CD8-positive, alpha-beta memory T cell (primary cell): Measurements from ENCODE around the gene DBNDD1. TPM values are rescaled to one million over a fixed set of nuclear protein-coding genes. Genes with fewer than 3 reads are reported as not detected.
"Not testable (repeated sequence)": the region's sequence is repeated elsewhere in the genome, so short reads cannot be mapped to it uniquely, and the experiment has no call there.

ENCODE experiments used
- CTCF ChIA-PET: fragments of 350-600 bp; sonication (Branson Sonifier 250); formaldehyde crosslinking; loops from one replicate; lab custom pipeline; 2021; ENCODE audit warnings: antibody characterized with exemption; lab: Charles Lee
- POLR2A ChIA-PET: fragments of 350-600 bp; sonication (Branson Sonifier 250); formaldehyde crosslinking; loops from one replicate; lab custom pipeline; 2021; ENCODE audit warnings: antibody characterized with exemption; lab: Charles Lee
- DNase-seq, 5 donors: peaks; one replicate each; pipeline versions ENCODE4 v3.0.0 to v3.0.0-alpha.2; 2020 to 2022; ENCODE audit warnings: mixed read lengths in 1 of 5
- H3K27ac ChIP-seq: one replicate; pipeline ENCODE4 v1.7.0; 2013; ENCODE audit warnings: low read depth, mild to moderate bottlenecking, low read length, moderate library complexity
- H3K27me3 ChIP-seq: 2 replicates; pipeline ENCODE4 v1.7.0; 2013; ENCODE audit warnings: low read length, mild to moderate bottlenecking; ENCODE audit not compliant: insufficient read depth, poor library complexity, severe bottlenecking
- H3K36me3 ChIP-seq: 2 replicates; pipeline ENCODE4 v1.7.0; 2013; ENCODE audit warnings: mild to moderate bottlenecking, low read length, moderate library complexity; ENCODE audit not compliant: insufficient read depth
- H3K4me1 ChIP-seq: 2 replicates; pipeline ENCODE4 v1.7.0; 2013; ENCODE audit warnings: mild to moderate bottlenecking, low read length, moderate library complexity; ENCODE audit not compliant: insufficient read depth
- H3K4me3 ChIP-seq: 2 replicates; pipeline ENCODE4 v1.7.0; 2013; ENCODE audit warnings: mild to moderate bottlenecking, low read length
- H3K9me3 ChIP-seq: 2 replicates; pipeline ENCODE4 v1.7.0; 2013; ENCODE audit warnings: mild to moderate bottlenecking, low read length
- H3K27ac Mint-ChIP-seq, 8 donors: one replicate each; pipeline ENCODE4 v1.8.0; 2020 to 2021; ENCODE audit warnings: mixed read lengths in 8 of 8, mild to moderate bottlenecking in 6 of 8, inconsistent platforms in 3 of 8, moderate library complexity in 3 of 8
- H3K27me3 Mint-ChIP-seq, 2 donors: one replicate each; pipeline ENCODE4 v1.8.0; 2020 to 2021; ENCODE audit warnings: mixed read lengths in 2 of 2, mild to moderate bottlenecking in 1 of 2, moderate library complexity in 1 of 2
- H3K36me3 Mint-ChIP-seq, 3 donors: one replicate each; pipeline ENCODE4 v1.8.0; 2020 to 2021; ENCODE audit warnings: mixed read lengths in 3 of 3, inconsistent platforms in 1 of 3, mild to moderate bottlenecking in 1 of 3
- H3K4me1 Mint-ChIP-seq, 3 donors: one replicate each; pipeline ENCODE4 v1.8.0; 2020 to 2021; ENCODE audit warnings: mixed read lengths in 3 of 3, inconsistent platforms in 1 of 3, mild to moderate bottlenecking in 1 of 3
- H3K4me3 Mint-ChIP-seq, 7 donors: one replicate each; pipeline ENCODE4 v1.8.0; 2020 to 2021; ENCODE audit warnings: mixed read lengths in 7 of 7, mild to moderate bottlenecking in 6 of 7, moderate library complexity in 4 of 7, inconsistent platforms in 2 of 7
- H3K9me3 Mint-ChIP-seq, 5 donors: one replicate each; pipeline ENCODE4 v1.8.0; 2020 to 2022; ENCODE audit warnings: mixed read lengths in 5 of 5, mild to moderate bottlenecking in 3 of 5, moderate library complexity in 2 of 5, inconsistent platforms in 1 of 5
- polyA plus RNA-seq: library from polyadenylated mRNA; unstranded; fragments of 300-500 nt; fragmentation: Illumina TruSeq; gene quantifications from one replicate; pipeline ENCODE4 v1.2.3, GENCODE V29; 2021
- total RNA-seq, 2 experiments: library from RNA; stranded (reverse); gene quantifications; one replicate each; pipeline ENCODE4 v1.2.3, GENCODE V29; 2021

Gene DBNDD1
- total RNA-seq (under 1 TPM; 0.13 to 0.18 TPM), polyA plus RNA-seq (0.94 TPM)

- no peaks in the 10 kb centered on the region for H3K9me3 ChIP-seq
- POLR2A ChIA-PET = interaction anchor here (1.1 kb wide), 1 partner anchor 10 kb away, joined by 3 read pairs; no protein-coding TSS in a partner anchor
- CTCF ChIA-PET = no interaction called here
- Mint-ChIP-seq H3K9me3 (no peaks in the 10 kb centered on the region), H3K4me1 (peaks cover 13 to 27% (median 15%) of the 10 kb centered on the region in 3 donors), H3K36me3 (no peaks in the 10 kb centered on the region), H3K27me3 (peaks cover 12 to 13% of the 10 kb centered on the region in 2 donors), H3K4me3 (peak within 1 kb of the TSS; percentile 75 to 86 (median 78)), H3K27ac (peak within 1 kb of the TSS in 1 of 8 donors; percentile 54)
- H3K27ac ChIP-seq = no peak within 1 kb of the TSS
- no peaks in the 10 kb centered on the region for H3K36me3 ChIP-seq
- DNase-seq = no peak
- H3K4me3 ChIP-seq = no peak within 1 kb of the TSS
- H3K4me1 ChIP-seq = peaks cover 15% of the 10 kb centered on the region
- peaks cover 3% of the 10 kb centered on the region for H3K27me3 ChIP-seq
Observed at GRCh38 chr16:90018652-90019542, at the start of gene DBNDD1. TSS of gene DBNDD1 (minus strand) at chr16:90019456. CDS start at chr16:90019341, 115 bp downstream.

DNA sequence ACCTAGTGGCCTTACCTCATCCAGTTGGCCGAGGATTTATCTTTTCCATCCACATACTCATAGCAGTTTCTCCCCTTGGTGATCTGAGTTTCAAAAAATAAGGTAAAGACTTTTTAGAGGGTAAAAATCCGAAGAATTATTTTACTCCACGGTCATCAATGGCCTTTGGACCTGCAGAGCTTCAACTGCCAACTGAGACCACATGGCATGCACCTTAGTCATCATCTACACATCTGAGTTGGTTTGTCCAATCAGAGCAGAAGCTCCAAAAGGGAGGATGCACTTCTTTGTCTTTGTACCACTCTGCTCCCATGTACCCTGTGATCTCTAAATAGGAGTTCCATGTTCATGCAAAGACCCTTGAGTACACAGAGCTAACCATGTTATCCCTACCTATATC lies 42.2 kb upstream of the DBNDD1 start:
- H3K27me3 ChIP-seq = no peaks in the 10 kb centered on the region
- no peaks in the 10 kb centered on the region for H3K36me3 Mint-ChIP-seq
- H3K27ac ChIP-seq = no peak overlapping the region
- no peak for DNase-seq
- no peaks in the 10 kb centered on the region for H3K36me3 ChIP-seq
- POLR2A ChIA-PET = no interaction called here
- H3K4me3 Mint-ChIP-seq = no peak overlapping the region
- no peaks in the 10 kb centered on the region for H3K4me1 ChIP-seq
- no peak overlapping the region for H3K27ac Mint-ChIP-seq
- H3K27me3 Mint-ChIP-seq = peaks cover 13 to 19% of the 10 kb centered on the region in 2 donors
- CTCF ChIA-PET = no interaction called here
- H3K9me3 Mint-ChIP-seq = no peaks in the 10 kb centered on the region
- H3K4me3 ChIP-seq = no peak overlapping the region
- H3K4me1 Mint-ChIP-seq = peaks cover 4 to 13% (median 7%) of the 10 kb centered on the region in 3 donors
- H3K9me3 ChIP-seq = no peaks in the 10 kb centered on the region

DNA sequence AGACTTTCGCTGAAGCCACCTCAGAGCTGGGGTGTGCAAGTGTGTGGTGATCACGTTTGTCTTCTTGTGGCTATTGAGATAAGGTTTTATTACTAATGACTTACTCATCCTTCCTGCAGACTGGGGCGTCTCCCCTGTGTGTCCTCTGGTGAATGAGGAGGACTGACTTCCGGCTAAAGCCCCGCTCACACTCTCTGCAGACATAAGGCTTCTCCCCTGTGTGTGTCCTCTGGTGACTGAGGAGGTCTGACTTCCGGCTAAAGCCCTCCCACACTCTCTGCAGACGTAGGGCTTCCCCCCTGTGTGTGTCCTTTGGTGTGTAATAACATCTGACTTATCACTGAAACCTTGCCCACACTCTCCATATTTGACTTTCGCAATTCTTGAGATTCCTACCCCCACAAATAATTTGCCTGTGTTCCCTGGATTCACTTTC lies 38.5 kb upstream of the DBNDD1 start:
- H3K4me3 Mint-ChIP-seq = no peak overlapping the region
- peaks cover 0 to 20% (median 4%) of the 10 kb centered on the region in 3 donors for H3K36me3 Mint-ChIP-seq
- CTCF ChIA-PET = no interaction called here
- H3K9me3 ChIP-seq = no peaks in the 10 kb centered on the region
- no peak overlapping the region for H3K27ac ChIP-seq
- H3K4me3 ChIP-seq = no peak overlapping the region
- no peaks in the 10 kb centered on the region for H3K4me1 ChIP-seq
- no peak for DNase-seq
- POLR2A ChIA-PET = no interaction called here
- peak overlapping the region in 1 of 8 donors; percentile 70 for H3K27ac Mint-ChIP-seq
- H3K27me3 ChIP-seq = no peaks in the 10 kb centered on the region
- H3K4me1 Mint-ChIP-seq = peaks cover 4 to 13% (median 7%) of the 10 kb centered on the region in 3 donors
- H3K27me3 Mint-ChIP-seq = peaks cover 11 to 14% of the 10 kb centered on the region in 2 donors
- H3K9me3 Mint-ChIP-seq = peaks cover 11 to 26% (median 20%) of the 10 kb centered on the region in 5 donors
- no peaks in the 10 kb centered on the region for H3K36me3 ChIP-seq

DNA sequence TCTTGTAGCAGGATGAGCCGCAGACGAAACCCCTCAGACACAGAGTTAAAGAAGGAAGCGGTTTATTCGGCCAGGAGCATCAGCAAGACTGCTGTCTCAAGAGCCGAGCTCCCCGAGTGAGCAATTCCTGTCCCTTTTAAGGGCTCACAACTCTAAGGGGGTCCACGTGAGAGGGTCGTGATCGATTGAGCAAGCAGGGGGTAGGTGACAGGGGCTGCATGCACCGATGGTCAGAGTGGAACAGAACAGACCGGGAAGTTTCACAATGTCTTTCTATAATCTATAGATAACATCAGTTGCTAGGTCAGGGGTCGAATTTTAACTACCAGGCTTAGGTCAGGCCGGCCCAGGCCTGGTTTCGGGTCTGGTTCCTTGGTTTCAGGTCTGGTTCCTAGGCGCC lies 37.3 kb upstream of the DBNDD1 start:
- H3K27ac ChIP-seq, POLR2A ChIA-PET, CTCF ChIA-PET, H3K9me3 ChIP-seq, H3K4me3 Mint-ChIP-seq, H3K4me1 ChIP-seq, H3K27ac Mint-ChIP-seq, H3K4me3 ChIP-seq, DNase-seq, H3K36me3 ChIP-seq, H3K27me3 ChIP-seq: not testable (repeated sequence)
- H3K9me3 Mint-ChIP-seq = peaks cover 11 to 26% (median 20%) of the 10 kb centered on the region in 5 donors
- peaks cover 4 to 13% (median 7%) of the 10 kb centered on the region in 3 donors for H3K4me1 Mint-ChIP-seq
- H3K36me3 Mint-ChIP-seq = peaks cover 0 to 20% (median 4%) of the 10 kb centered on the region in 3 donors
- peaks cover 11 to 14% of the 10 kb centered on the region in 2 donors for H3K27me3 Mint-ChIP-seq

GRCh38 chr16:90055371-90055770 lies 36.1 kb upstream of the DBNDD1 start:
- Histone ChIP-seq H3K27me3 (no peaks in the 10 kb centered on the region), H3K4me3 (no peak overlapping the region), H3K27ac (no peak overlapping the region), H3K4me1 (no peaks in the 10 kb centered on the region), H3K36me3 (no peaks in the 10 kb centered on the region), H3K9me3 (no peaks in the 10 kb centered on the region)
- DNase-seq = no peak
- peaks cover 4 to 13% (median 7%) of the 10 kb centered on the region in 3 donors for H3K4me1 Mint-ChIP-seq
- CTCF ChIA-PET = no interaction called here
- POLR2A ChIA-PET = no interaction called here
- peak overlapping the region in 1 of 7 donors; percentile 9 for H3K4me3 Mint-ChIP-seq
- H3K27me3 Mint-ChIP-seq = peaks cover 11 to 14% of the 10 kb centered on the region in 2 donors
- peaks cover 0 to 20% (median 4%) of the 10 kb centered on the region in 3 donors for H3K36me3 Mint-ChIP-seq
- H3K9me3 Mint-ChIP-seq = peaks cover 11 to 26% (median 20%) of the 10 kb centered on the region in 5 donors
- peak overlapping the region in 1 of 8 donors; percentile 9 for H3K27ac Mint-ChIP-seq

DNA sequence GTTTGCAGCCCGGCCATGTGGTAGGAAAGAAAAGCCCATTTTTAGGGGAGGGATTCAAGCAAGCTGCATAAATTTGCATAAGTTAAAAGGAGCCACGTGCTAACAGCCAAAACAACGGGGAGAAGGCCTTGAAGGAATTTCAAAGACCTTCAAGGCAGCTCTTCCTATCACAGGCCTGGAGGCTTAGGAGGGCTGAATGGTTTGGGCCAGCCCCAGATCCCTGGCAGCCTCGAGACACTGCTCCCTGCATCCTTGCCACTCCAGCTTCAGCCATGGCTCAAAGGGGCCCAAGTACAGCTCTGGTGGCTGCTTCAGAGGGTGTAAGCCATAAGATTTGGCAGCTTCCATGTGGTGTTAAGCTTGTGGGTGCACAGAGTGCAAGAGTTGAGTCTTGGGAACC lies 35.3 kb upstream of the DBNDD1 start:
- no peaks in the 10 kb centered on the region for H3K27me3 ChIP-seq
- H3K9me3 Mint-ChIP-seq = peaks cover 11 to 26% (median 20%) of the 10 kb centered on the region in 5 donors
- no peak overlapping the region for H3K27ac ChIP-seq
- ChIA-PET CTCF (no interaction called here), POLR2A (no interaction called here)
- H3K4me1 ChIP-seq = no peaks in the 10 kb centered on the region
- no peak overlapping the region for H3K27ac Mint-ChIP-seq
- H3K27me3 Mint-ChIP-seq = peaks cover 11 to 14% of the 10 kb centered on the region in 2 donors
- no peaks in the 10 kb centered on the region for H3K9me3 ChIP-seq
- peaks cover 4 to 13% (median 7%) of the 10 kb centered on the region in 3 donors for H3K4me1 Mint-ChIP-seq
- no peaks in the 10 kb centered on the region for H3K36me3 ChIP-seq
- DNase-seq = no peak
- no peak overlapping the region for H3K4me3 Mint-ChIP-seq
- H3K36me3 Mint-ChIP-seq = peaks cover 0 to 20% (median 4%) of the 10 kb centered on the region in 3 donors
- no peak overlapping the region for H3K4me3 ChIP-seq

- Histone ChIP-seq H3K27ac (no peak overlapping the region), H3K4me1 (no peaks in the 10 kb centered on the region), H3K27me3 (no peaks in the 10 kb centered on the region), H3K4me3 (no peak overlapping the region), H3K36me3 (no peaks in the 10 kb centered on the region), H3K9me3 (no peaks in the 10 kb centered on the region)
- DNase-seq = no peak
- peaks cover 0 to 20% (median 4%) of the 10 kb centered on the region in 3 donors for H3K36me3 Mint-ChIP-seq
- peaks cover 11 to 26% (median 20%) of the 10 kb centered on the region in 5 donors for H3K9me3 Mint-ChIP-seq
- peaks cover 6 to 13% (median 9%) of the 10 kb centered on the region in 3 donors for H3K4me1 Mint-ChIP-seq
- CTCF ChIA-PET = no interaction called here
- POLR2A ChIA-PET = no interaction called here
- no peak overlapping the region for H3K4me3 Mint-ChIP-seq
- peaks cover 13 to 17% of the 10 kb centered on the region in 2 donors for H3K27me3 Mint-ChIP-seq
- H3K27ac Mint-ChIP-seq = peak overlapping the region in 1 of 8 donors; percentile 83
Observed at GRCh38 chr16:90053902-90054500, 34.7 kb upstream of the DBNDD1 start.
